H9 (cell line): Measurements from ENCODE around the gene SLC25A26. TPM values are rescaled to one million over a fixed set of nuclear protein-coding genes. Genes with fewer than 3 reads are reported as not detected.
A peak's percentile ranks its signal among the peaks of the same experiment; 100 is the strongest.

Source experiments
- DNase-seq: peaks from one replicate; pipeline ENCODE4 v3.0.0-alpha.2; 2017
- H2AFZ ChIP-seq: one replicate; pipeline ENCODE4 v1.6.1; 2013; ENCODE audit warnings: mild to moderate bottlenecking, low read length, control low read depth, moderate library complexity
- H2AK5ac ChIP-seq: 2 replicates; pipeline ENCODE4 v1.6.1; 2013; ENCODE audit warnings: low read length, control low read depth, mixed read lengths; ENCODE audit not compliant: insufficient read length
- H2BK120ac ChIP-seq: one replicate; pipeline ENCODE4 v1.6.1; 2013; ENCODE audit warnings: low read depth, mild to moderate bottlenecking, low read length, control low read depth, inconsistent platforms; ENCODE audit not compliant: poor library complexity, severe bottlenecking
- H2BK12ac ChIP-seq: 2 replicates; pipeline ENCODE4 v1.6.1; 2013; ENCODE audit warnings: low read length, control low read depth, mixed read lengths, low read depth; ENCODE audit not compliant: insufficient read length
- H2BK15ac ChIP-seq: 2 replicates; pipeline ENCODE4 v1.6.1; 2013; ENCODE audit warnings: low read depth, low read length, control low read depth
- H2BK20ac ChIP-seq: one replicate; pipeline ENCODE4 v1.6.1; 2013; ENCODE audit warnings: low read depth, mild to moderate bottlenecking, low read length, control low read depth, inconsistent platforms; ENCODE audit not compliant: poor library complexity, severe bottlenecking
- H2BK5ac ChIP-seq: 2 replicates; pipeline ENCODE4 v1.6.1; 2013; ENCODE audit warnings: low read length, control low read depth, mixed read lengths; ENCODE audit not compliant: insufficient read length
- H3K14ac ChIP-seq: 2 replicates; pipeline ENCODE4 v1.6.1; 2013; ENCODE audit warnings: low read length, control low read depth; ENCODE audit not compliant: insufficient read depth
- H3K18ac ChIP-seq: 2 replicates; pipeline ENCODE4 v1.6.1; 2013; ENCODE audit warnings: low read depth, mild to moderate bottlenecking, mixed read lengths, low read length, control low read depth; ENCODE audit not compliant: insufficient read length
- H3K23ac ChIP-seq: 2 replicates; pipeline ENCODE4 v1.6.1; 2013; ENCODE audit warnings: low read length, control low read depth, mixed read lengths, low read depth; ENCODE audit not compliant: insufficient read length
- H3K23me2 ChIP-seq: 2 replicates; pipeline ENCODE4 v1.6.1; 2013; ENCODE audit warnings: low read depth, mild to moderate bottlenecking, mixed read lengths, low read length, control low read depth; ENCODE audit not compliant: insufficient read length, poor library complexity, severe bottlenecking
- H3K27ac ChIP-seq: 2 replicates; pipeline ENCODE4 v1.5.1; 2013; ENCODE audit warnings: low read length, control low read depth, mixed read lengths, low read depth; ENCODE audit not compliant: insufficient read length
- H3K27me3 ChIP-seq: 2 replicates; pipeline ENCODE4 v1.6.1; 2013; ENCODE audit warnings: low read length, control low read depth, inconsistent platforms; ENCODE audit not compliant: insufficient read depth
- H3K4ac ChIP-seq: 2 replicates; pipeline ENCODE4 v1.6.1; 2013; ENCODE audit warnings: low read depth, mild to moderate bottlenecking, control low read depth, inconsistent platforms, low read length, moderate library complexity
- H3K4me1 ChIP-seq: 2 replicates; pipeline ENCODE4 v1.6.1; 2013; ENCODE audit warnings: low read length, control low read depth, inconsistent platforms; ENCODE audit not compliant: insufficient read depth
- H3K4me2 ChIP-seq: 2 replicates; pipeline ENCODE4 v1.6.1; 2013; ENCODE audit warnings: low read length, control low read depth, mixed read lengths; ENCODE audit not compliant: insufficient read length, insufficient read depth
- H3K56ac ChIP-seq: 2 replicates; pipeline ENCODE4 v1.6.1; 2013; ENCODE audit warnings: low read depth, mild to moderate bottlenecking, mixed read lengths, low read length, control low read depth; ENCODE audit not compliant: insufficient read length
- H3K79me1 ChIP-seq: 2 replicates; pipeline ENCODE4 v1.6.1; 2013; ENCODE audit warnings: low read depth, mild to moderate bottlenecking, moderate library complexity, low read length, control low read depth, inconsistent platforms; ENCODE audit not compliant: insufficient read depth, poor library complexity, severe bottlenecking
- H3K79me2 ChIP-seq: 2 replicates; pipeline ENCODE4 v1.6.1; 2013; ENCODE audit warnings: low read length, control low read depth, inconsistent platforms; ENCODE audit not compliant: insufficient read depth
- H3K9ac ChIP-seq: 2 replicates; pipeline ENCODE4 v1.6.1; 2013; ENCODE audit warnings: low read length, control low read depth, mixed read lengths; ENCODE audit not compliant: insufficient read length; ENCODE audit errors: extremely low read depth
- H3K9me3 ChIP-seq: one replicate; pipeline ENCODE4 v1.6.1; 2013; ENCODE audit warnings: low read depth, low read length, inconsistent platforms; ENCODE audit not compliant: control insufficient read depth
- H3T11ph ChIP-seq: one replicate; pipeline ENCODE4 v1.6.1; 2013; ENCODE audit warnings: mild to moderate bottlenecking, low read length, control low read depth, inconsistent platforms
- H4K20me1 ChIP-seq: one replicate; pipeline ENCODE4 v1.6.1; 2013; ENCODE audit not compliant: control insufficient read depth, insufficient read length, insufficient read depth
- H4K5ac ChIP-seq: 2 replicates; pipeline ENCODE4 v1.6.1; 2013; ENCODE audit warnings: low read depth, mild to moderate bottlenecking, mixed read lengths, low read length, control low read depth; ENCODE audit not compliant: insufficient read length
- H4K8ac ChIP-seq: replicated peaks from 2 replicates; pipeline ENCODE4 v1.6.1; 2013; ENCODE audit warnings: low read length, control low read depth, mixed read lengths, low read depth; ENCODE audit not compliant: insufficient read length
- H4K91ac ChIP-seq: 2 replicates; pipeline ENCODE4 v1.6.1; 2013; ENCODE audit warnings: low read depth, mild to moderate bottlenecking, moderate library complexity, mixed read lengths, low read length, control low read depth; ENCODE audit not compliant: insufficient read length
- H3K27ac Mint-ChIP-seq, 3 experiments: 2 replicates in 2 of 3; 3 replicates in 1 of 3; pipeline ENCODE4 v1.8.0; 2020 to 2021; ENCODE audit warnings: mixed read lengths in 3 of 3, mild to moderate bottlenecking in 1 of 3, moderate library complexity in 1 of 3
- H3K27me3 Mint-ChIP-seq: 2 replicates; pipeline ENCODE4 v1.8.0; 2021; ENCODE audit warnings: low read depth, mild to moderate bottlenecking, moderate library complexity, mixed read lengths
- H3K36me3 Mint-ChIP-seq, 3 experiments: 2 replicates in 2 of 3; 3 replicates in 1 of 3; pipeline ENCODE4 v1.8.0; 2020 to 2021; ENCODE audit warnings: low read depth in 3 of 3, mixed read lengths in 3 of 3; ENCODE audit not compliant: insufficient read depth in 1 of 3
- H3K4me1 Mint-ChIP-seq, 2 experiments: 2 replicates each; pipeline ENCODE4 v1.8.0; 2020; ENCODE audit warnings: mixed read lengths in 2 of 2
- H3K4me3 Mint-ChIP-seq, 2 experiments: 2 replicates in 1 of 2; 3 replicates in 1 of 2; pipeline ENCODE4 v1.8.0; 2020 to 2021; ENCODE audit warnings: mild to moderate bottlenecking in 2 of 2, mixed read lengths in 2 of 2, moderate library complexity in 1 of 2
- H3K9me3 Mint-ChIP-seq, 2 experiments: 2 replicates in 1 of 2; 3 replicates in 1 of 2; pipeline ENCODE4 v1.8.0; 2020; ENCODE audit warnings: mild to moderate bottlenecking in 2 of 2, mixed read lengths in 2 of 2, moderate library complexity in 1 of 2
- CTCF ChIP-seq: fragments of 200-600 bp; sonication (generic); conservative IDR thresholded peaks from 3 replicates; pipeline ENCODE4 v1.8.0; 2021; ENCODE audit warnings: antibody characterized with exemption, mild to moderate bottlenecking
- WGBS: extraction: QIAGEN DNeasy Blood & Tissue Kit; methylation state at CpG from one replicate; pipeline ENCODE4 v1.1.7; 2013; ENCODE audit warnings: missing lambda C conversion rate, low lambda C conversion rate, mixed read lengths; ENCODE audit not compliant: insufficient read length; ENCODE audit errors: extremely low coverage; 5-methylcytosine and 5-hydroxymethylcytosine counted together
- total RNA-seq: library from RNA; stranded (reverse); gene quantifications from 2 replicates; pipeline ENCODE4 v1.2.1, GENCODE V29; 2021

SLC25A26 gene
- total RNA-seq, 1 experiment from 2014 or later = 30.2 TPM

GRCh38 chr3:66407611-66408218, 186.9 kb downstream of the SLC25A26 start:
- TF ChIP-seq CTCF = peak; percentile 94
- Histone ChIP-seq H3T11ph (no peak overlapping the region), H3K14ac (no peak overlapping the region), H3K56ac (no peak overlapping the region), H3K79me1 (peaks cover 3% of the 10 kb centered on the region), H2AFZ (no peak overlapping the region), H4K20me1 (no peaks in the 10 kb centered on the region), H2BK5ac (no peak overlapping the region), H2BK15ac (no peak overlapping the region), H3K23me2 (no peaks in the 10 kb centered on the region), H4K91ac (no peak overlapping the region), H2BK20ac (no peak overlapping the region), H4K5ac (no peak overlapping the region), H3K9me3 (no peaks in the 10 kb centered on the region), H3K79me2 (no peaks in the 10 kb centered on the region; the same call in 1 of the 2 replicates), H3K4me1 (no peaks in the 10 kb centered on the region; the same call in 1 of the 2 replicates), H3K18ac (no peak overlapping the region), H2AK5ac (no peak overlapping the region), H3K9ac (no peak overlapping the region), H3K4me2 (no peak overlapping the region), H3K4ac (no peak overlapping the region), H2BK120ac (no peak overlapping the region), H3K27me3 (no peaks in the 10 kb centered on the region), H2BK12ac (no peak overlapping the region), H4K8ac (no peak overlapping the region), H3K23ac (no peak overlapping the region), H3K27ac (no peak overlapping the region)
- DNase-seq = peak; percentile 85
- peak overlapping the region; percentile 36 to 83 (median 57); a peak in 5 of 7 replicates for H3K27ac Mint-ChIP-seq
- H3K4me3 Mint-ChIP-seq = no peak overlapping the region; a peak in 1 of 5 replicates
- H3K27me3 Mint-ChIP-seq = no peaks in the 10 kb centered on the region
- WGBS = no CpG with 5 or more reads among the region's 14 CpGs
- H3K36me3 Mint-ChIP-seq = peaks cover 70 to 97% (median 87%) of the 10 kb centered on the region in 3 experiments
- H3K9me3 Mint-ChIP-seq = no peaks in the 10 kb centered on the region
- H3K4me1 Mint-ChIP-seq = peaks cover 40 to 48% of the 10 kb centered on the region in 2 experiments
